ENCODE measurements around the gene SLC13A3.

Gene SLC13A3

GRCh38 chr20:46592580-46593362, 58.5 kb downstream of the SLC13A3 start:
- H2AFZ ChIP-seq (ENCODE audit: low read length) = no peak overlapping the region
- no peaks in the 10 kb centered on the region for H3K36me3 ChIP-seq (ENCODE audit: insufficient read depth, low read length)
- H3K9me3 ChIP-seq (ENCODE audit: insufficient read depth, low read depth, low read length) = no peaks in the 10 kb centered on the region
- H4K20me1 ChIP-seq (ENCODE audit: insufficient read depth, low read length, poor library complexity, severe bottlenecking) = no peaks in the 10 kb centered on the region
- H3K4me2 ChIP-seq (ENCODE audit: low read depth, low read length, poor library complexity, severe bottlenecking) = no peak overlapping the region
- H3K27me3 ChIP-seq (ENCODE audit: insufficient read depth, low read length, poor library complexity, severe bottlenecking) = no peaks in the 10 kb centered on the region
- TF ChIP-seq, protein P1, sequence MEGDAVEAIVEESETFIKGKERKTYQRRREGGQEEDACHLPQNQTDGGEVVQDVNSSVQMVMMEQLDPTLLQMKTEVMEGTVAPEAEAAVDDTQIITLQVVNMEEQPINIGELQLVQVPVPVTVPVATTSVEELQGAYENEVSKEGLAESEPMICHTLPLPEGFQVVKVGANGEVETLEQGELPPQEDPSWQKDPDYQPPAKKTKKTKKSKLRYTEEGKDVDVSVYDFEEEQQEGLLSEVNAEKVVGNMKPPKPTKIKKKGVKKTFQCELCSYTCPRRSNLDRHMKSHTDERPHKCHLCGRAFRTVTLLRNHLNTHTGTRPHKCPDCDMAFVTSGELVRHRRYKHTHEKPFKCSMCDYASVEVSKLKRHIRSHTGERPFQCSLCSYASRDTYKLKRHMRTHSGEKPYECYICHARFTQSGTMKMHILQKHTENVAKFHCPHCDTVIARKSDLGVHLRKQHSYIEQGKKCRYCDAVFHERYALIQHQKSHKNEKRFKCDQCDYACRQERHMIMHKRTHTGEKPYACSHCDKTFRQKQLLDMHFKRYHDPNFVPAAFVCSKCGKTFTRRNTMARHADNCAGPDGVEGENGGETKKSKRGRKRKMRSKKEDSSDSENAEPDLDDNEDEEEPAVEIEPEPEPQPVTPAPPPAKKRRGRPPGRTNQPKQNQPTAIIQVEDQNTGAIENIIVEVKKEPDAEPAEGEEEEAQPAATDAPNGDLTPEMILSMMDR (conservative IDR thresholded peaks at IDR 0.05; ENCODE audit: low read length) = peak; percentile 59
- TF ChIP-seq EZH2phosphoT487 (IDR thresholded peaks at IDR 0.05; ENCODE audit: borderline replicate concordance) = no peak
- no peaks in the 10 kb centered on the region for H3K79me2 ChIP-seq (ENCODE audit: insufficient read depth, low read length)
- H3K9me2 ChIP-seq (replicated peaks; ENCODE audit: low read depth, low read length) = no peaks in the 10 kb centered on the region
- H3F3A ChIP-seq (ENCODE audit: low read depth) = peaks cover 3% of the 10 kb centered on the region; the same call in 1 of the 2 replicates
- peaks cover 32% of the 10 kb centered on the region for H3K4me1 ChIP-seq (ENCODE audit: insufficient read depth, low read length, poor library complexity, severe bottlenecking)
- H3K4me3 ChIP-seq (ENCODE audit: low read length, poor library complexity, severe bottlenecking) = no peak overlapping the region
- H3K9ac ChIP-seq (ENCODE audit: low read depth, low read length, poor library complexity, severe bottlenecking) = no peak overlapping the region

DNA sequence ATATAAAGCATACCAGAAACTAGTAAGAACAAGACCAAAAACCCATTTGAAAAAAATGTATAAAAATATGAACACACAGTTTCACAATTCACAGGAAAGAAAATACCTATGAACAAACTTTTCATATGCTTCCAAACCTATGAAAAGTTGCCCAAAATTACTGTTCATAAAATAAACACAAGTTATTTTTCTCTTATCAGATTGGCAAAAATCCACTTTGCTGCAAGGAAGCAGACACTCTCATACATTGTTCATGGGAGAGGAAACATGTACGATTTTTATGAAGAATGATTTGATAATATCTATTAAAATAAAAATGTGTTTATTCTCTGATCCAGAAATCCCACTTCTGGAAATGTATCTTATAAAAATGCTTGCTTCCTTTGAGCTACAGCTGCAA, 60.8 kb downstream of the SLC13A3 start:
- H3K9me2 ChIP-seq (replicated peaks; ENCODE audit: low read depth, low read length) = no peaks in the 10 kb centered on the region
- no peak overlapping the region for H3K4me3 ChIP-seq (ENCODE audit: low read length, poor library complexity, severe bottlenecking)
- H3K4me2 ChIP-seq (ENCODE audit: low read depth, low read length, poor library complexity, severe bottlenecking) = peak overlapping the region; percentile 69
- no peaks in the 10 kb centered on the region for H4K20me1 ChIP-seq (ENCODE audit: insufficient read depth, low read length, poor library complexity, severe bottlenecking)
- H3K9ac ChIP-seq (ENCODE audit: low read depth, low read length, poor library complexity, severe bottlenecking) = peak overlapping the region; percentile 54
- H3K4me1 ChIP-seq (ENCODE audit: insufficient read depth, low read length, poor library complexity, severe bottlenecking) = peaks cover 38% of the 10 kb centered on the region
- TF ChIP-seq, protein P1 (conservative IDR thresholded peaks at IDR 0.05; ENCODE audit: low read length) = no peak
- TF ChIP-seq EZH2phosphoT487 (IDR thresholded peaks at IDR 0.05; ENCODE audit: borderline replicate concordance) = no peak
- peaks cover 3% of the 10 kb centered on the region; the same call in 1 of the 2 replicates for H3F3A ChIP-seq (ENCODE audit: low read depth)
- H2AFZ ChIP-seq (ENCODE audit: low read length) = no peak overlapping the region
- no peaks in the 10 kb centered on the region for H3K9me3 ChIP-seq (ENCODE audit: insufficient read depth, low read depth, low read length)
- H3K27me3 ChIP-seq (ENCODE audit: insufficient read depth, low read length, poor library complexity, severe bottlenecking) = no peaks in the 10 kb centered on the region
- H3K36me3 ChIP-seq (ENCODE audit: insufficient read depth, low read length) = no peaks in the 10 kb centered on the region
- H3K79me2 ChIP-seq (ENCODE audit: insufficient read depth, low read length) = no peaks in the 10 kb centered on the region

- no peaks in the 10 kb centered on the region for H3K9me2 ChIP-seq (replicated peaks; ENCODE audit: low read depth, low read length)
- H3F3A ChIP-seq (ENCODE audit: low read depth) = peaks cover 3% of the 10 kb centered on the region; the same call in 1 of the 2 replicates
- no peaks in the 10 kb centered on the region for H3K79me2 ChIP-seq (ENCODE audit: insufficient read depth, low read length)
- H3K4me2 ChIP-seq (ENCODE audit: low read depth, low read length, poor library complexity, severe bottlenecking) = peak overlapping the region; percentile 69
- H3K4me1 ChIP-seq (ENCODE audit: insufficient read depth, low read length, poor library complexity, severe bottlenecking) = peaks cover 38% of the 10 kb centered on the region
- TF ChIP-seq, protein P1 (conservative IDR thresholded peaks at IDR 0.05; ENCODE audit: low read length) = no peak
- TF ChIP-seq EZH2phosphoT487 (IDR thresholded peaks at IDR 0.05; ENCODE audit: borderline replicate concordance) = no peak
- H3K36me3 ChIP-seq (ENCODE audit: insufficient read depth, low read length) = no peaks in the 10 kb centered on the region
- H3K4me3 ChIP-seq (ENCODE audit: low read length, poor library complexity, severe bottlenecking) = peak overlapping the region; percentile 53
- H3K9ac ChIP-seq (ENCODE audit: low read depth, low read length, poor library complexity, severe bottlenecking) = peak overlapping the region; percentile 54
- H3K9me3 ChIP-seq (ENCODE audit: insufficient read depth, low read depth, low read length) = no peaks in the 10 kb centered on the region
- no peak overlapping the region for H2AFZ ChIP-seq (ENCODE audit: low read length)
- no peaks in the 10 kb centered on the region for H4K20me1 ChIP-seq (ENCODE audit: insufficient read depth, low read length, poor library complexity, severe bottlenecking)
- H3K27me3 ChIP-seq (ENCODE audit: insufficient read depth, low read length, poor library complexity, severe bottlenecking) = no peaks in the 10 kb centered on the region
Observed at GRCh38 chr20:46588532-46589511, 62.4 kb downstream of the SLC13A3 start.
